ENCODE measurements around the gene PTPRM. TPM values are rescaled to one million over a fixed set of nuclear protein-coding genes. Genes with fewer than 3 reads are reported as not detected.

PTPRM gene
- total RNA-seq, 2 experiments from 2014 or later = 2.1 to 3.0 TPM

GRCh38 chr18:7603259-7604000 is 36.3 kb downstream of the PTPRM start:
- no peaks in the 10 kb centered on the region for H3K4me1 Mint-ChIP-seq (ENCODE audit: low read depth)
- ChIA-PET CTCF (no interaction called here), POLR2A (no interaction called here)
- intact Hi-C loops (cut with micrococcal nuclease) = no loop called here
- no peak overlapping the region for H3K4me3 Mint-ChIP-seq
- ATAC-seq = no peak
- TF ChIP-seq, protein P1, sequence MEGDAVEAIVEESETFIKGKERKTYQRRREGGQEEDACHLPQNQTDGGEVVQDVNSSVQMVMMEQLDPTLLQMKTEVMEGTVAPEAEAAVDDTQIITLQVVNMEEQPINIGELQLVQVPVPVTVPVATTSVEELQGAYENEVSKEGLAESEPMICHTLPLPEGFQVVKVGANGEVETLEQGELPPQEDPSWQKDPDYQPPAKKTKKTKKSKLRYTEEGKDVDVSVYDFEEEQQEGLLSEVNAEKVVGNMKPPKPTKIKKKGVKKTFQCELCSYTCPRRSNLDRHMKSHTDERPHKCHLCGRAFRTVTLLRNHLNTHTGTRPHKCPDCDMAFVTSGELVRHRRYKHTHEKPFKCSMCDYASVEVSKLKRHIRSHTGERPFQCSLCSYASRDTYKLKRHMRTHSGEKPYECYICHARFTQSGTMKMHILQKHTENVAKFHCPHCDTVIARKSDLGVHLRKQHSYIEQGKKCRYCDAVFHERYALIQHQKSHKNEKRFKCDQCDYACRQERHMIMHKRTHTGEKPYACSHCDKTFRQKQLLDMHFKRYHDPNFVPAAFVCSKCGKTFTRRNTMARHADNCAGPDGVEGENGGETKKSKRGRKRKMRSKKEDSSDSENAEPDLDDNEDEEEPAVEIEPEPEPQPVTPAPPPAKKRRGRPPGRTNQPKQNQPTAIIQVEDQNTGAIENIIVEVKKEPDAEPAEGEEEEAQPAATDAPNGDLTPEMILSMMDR (IDR thresholded peaks at IDR 0.05) = no peak
- H3K9me3 Mint-ChIP-seq = no peaks in the 10 kb centered on the region
- no peak overlapping the region for H3K27ac Mint-ChIP-seq
- H3K36me3 Mint-ChIP-seq (ENCODE audit: low read depth) = no peaks in the 10 kb centered on the region
- no peak for DNase-seq
- no peaks in the 10 kb centered on the region for H3K27me3 Mint-ChIP-seq

DNA sequence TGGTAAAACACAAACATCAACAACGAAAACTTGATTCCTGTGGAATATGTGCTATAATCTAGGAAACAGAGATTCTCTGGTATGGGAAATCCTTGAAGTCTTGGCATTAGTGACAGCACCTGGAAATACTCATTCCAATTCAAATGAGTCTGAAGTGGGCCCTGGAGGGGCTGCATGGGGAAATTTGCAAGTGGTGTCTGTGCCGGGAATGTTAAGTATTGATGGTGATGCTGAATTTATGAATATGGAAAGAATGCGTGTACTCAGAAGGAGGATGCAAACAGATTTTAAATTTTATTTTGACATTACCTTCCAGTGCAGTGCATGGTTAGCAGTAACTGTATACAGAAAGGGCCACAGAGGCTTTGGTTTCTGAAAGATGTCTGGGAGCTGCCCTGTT is 37.2 kb downstream of the PTPRM start:
- POLR2A ChIA-PET = no interaction called here
- Mint-ChIP-seq H3K27ac (no peak overlapping the region), H3K9me3 (no peaks in the 10 kb centered on the region), H3K4me1 (ENCODE audit: low read depth) (no peaks in the 10 kb centered on the region), H3K36me3 (ENCODE audit: low read depth) (no peaks in the 10 kb centered on the region), H3K4me3 (no peak overlapping the region), H3K27me3 (no peaks in the 10 kb centered on the region)
- TF ChIP-seq, protein P1 (IDR thresholded peaks at IDR 0.05) = no peak
- ATAC-seq (no peak), DNase-seq (no peak)
- CTCF ChIA-PET = no interaction called here
- intact Hi-C loops (cut with micrococcal nuclease) = no loop called here

- Mint-ChIP-seq H3K9me3 (no peaks in the 10 kb centered on the region), H3K27me3 (no peaks in the 10 kb centered on the region)
- CTCF ChIA-PET = interaction anchor here (1.4 kb wide), 1 partner anchor 28 kb away, joined by 3 read pairs; no protein-coding TSS in a partner anchor
Measured at GRCh38 chr18:7605705-7606104, 38.6 kb downstream of the PTPRM start.

DNA sequence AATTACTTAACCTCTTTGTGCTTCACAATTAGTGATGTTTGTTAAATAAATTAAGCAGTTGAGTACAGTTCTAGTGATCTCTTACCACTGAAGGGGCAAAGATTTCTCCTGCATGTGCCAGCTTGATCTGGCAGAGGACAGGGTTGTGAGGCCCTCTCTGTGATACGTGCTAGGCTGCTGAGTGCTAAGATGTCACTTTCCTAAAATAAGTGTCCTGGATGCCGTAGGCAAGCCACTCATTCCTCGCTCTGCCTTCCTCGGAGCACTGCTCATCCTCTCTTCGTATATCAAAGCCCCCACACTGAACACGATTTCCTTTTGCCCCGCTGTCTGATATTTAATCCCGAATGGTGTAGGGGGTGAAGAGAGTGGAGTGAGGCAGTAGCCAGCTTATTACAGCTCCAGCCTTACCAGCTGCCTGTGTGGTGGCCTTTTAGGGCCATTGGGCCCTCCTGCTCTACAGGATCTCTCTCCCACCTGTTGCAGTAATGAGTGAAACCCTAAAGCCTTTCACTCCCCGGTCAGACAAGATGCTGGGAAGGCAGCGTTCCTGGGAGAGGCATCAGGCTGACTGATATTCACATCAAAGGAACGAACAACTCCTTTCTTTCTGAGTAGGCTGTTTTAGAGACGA is 40.5 kb downstream of the PTPRM start:
- Mint-ChIP-seq H3K27me3 (no peaks in the 10 kb centered on the region), H3K4me3 (no peak overlapping the region), H3K4me1 (ENCODE audit: low read depth) (no peaks in the 10 kb centered on the region), H3K27ac (no peak overlapping the region), H3K36me3 (ENCODE audit: low read depth) (no peaks in the 10 kb centered on the region), H3K9me3 (peaks cover 2% of the 10 kb centered on the region)
- intact Hi-C loops (cut with micrococcal nuclease) = no loop called here
- TF ChIP-seq, protein P1 (IDR thresholded peaks at IDR 0.05) = no peak
- POLR2A ChIA-PET = no interaction called here
- ATAC-seq (no peak), DNase-seq (no peak)
- CTCF ChIA-PET = no interaction called here

More at GRCh38 chr18:7605705-7606104, 38.6 kb downstream of the PTPRM start:
- DNase-seq (no peak), ATAC-seq (no peak)
- Mint-ChIP-seq H3K4me3 (no peak overlapping the region), H3K4me1 (ENCODE audit: low read depth) (no peaks in the 10 kb centered on the region), H3K36me3 (ENCODE audit: low read depth) (no peaks in the 10 kb centered on the region), H3K27ac (no peak overlapping the region)
- TF ChIP-seq, protein P1 (IDR thresholded peaks at IDR 0.05) = no peak
- POLR2A ChIA-PET = no interaction called here
- intact Hi-C loops (cut with micrococcal nuclease) = no loop called here

- peaks cover 2% of the 10 kb centered on the region for H3K9me3 Mint-ChIP-seq
- intact Hi-C loops (cut with micrococcal nuclease) = no loop called here
- H3K4me3 Mint-ChIP-seq = no peak overlapping the region
- ChIA-PET CTCF (no interaction called here), POLR2A (no interaction called here)
- DNase-seq (no peak), ATAC-seq (no peak)
- H3K27ac Mint-ChIP-seq = no peak overlapping the region
- no peaks in the 10 kb centered on the region for H3K4me1 Mint-ChIP-seq (ENCODE audit: low read depth)
- H3K27me3 Mint-ChIP-seq = no peaks in the 10 kb centered on the region
- no peaks in the 10 kb centered on the region for H3K36me3 Mint-ChIP-seq (ENCODE audit: low read depth)
- TF ChIP-seq, protein P1 (IDR thresholded peaks at IDR 0.05) = no peak
Measured at GRCh38 chr18:7608174-7608550, 41.0 kb downstream of the PTPRM start.

Measured in activated CD8-positive, alpha-beta T cell treated with anti-CD3 and anti-CD28 coated beads for 36 hours (primary cell).